SK-N-SH (cell line): Measurements from ENCODE around the gene ALPK3. TPM values are rescaled to one million over a fixed set of nuclear protein-coding genes. Genes with fewer than 3 reads are reported as not detected.
"Not testable (repeated sequence)": the region's sequence is repeated elsewhere in the genome, so short reads cannot be mapped to it uniquely, and the experiment has no call there.

ENCODE experiments used
- CTCF ChIA-PET: fragments of 300-600, 350-600 bp; formaldehyde crosslinking; extraction: SDS; loops from one replicate; lab custom pipeline; 2021; lab: Yijun Ruan, JAX
- POLR2A ChIA-PET: fragments of 350-600 bp; sonication (Branson Sonifier 250); formaldehyde crosslinking; extraction: SDS; loops from one replicate; lab custom pipeline; 2020; ENCODE audit warnings: antibody characterized with exemption, inconsistent platforms; lab: Yijun Ruan, JAX
- DNase-seq: peaks from one replicate; pipeline ENCODE4 v3.0.0; 2012
- H2AFZ ChIP-seq: fragments of 200-600 bp; sonication (generic); 2 replicates; pipeline ENCODE4 v1.8.1; 2016; ENCODE audit warnings: antibody characterized with exemption, mild to moderate bottlenecking, low read depth
- H3F3A ChIP-seq: fragments of 200-600 bp; sonication (generic); replicated peaks from 2 replicates; pipeline ENCODE3; 2016; ENCODE audit warnings: antibody characterized with exemption, mild to moderate bottlenecking; ENCODE audit not compliant: insufficient read depth
- H3K27ac ChIP-seq, 2 experiments: fragments of 200-500 bp in 1 of 2; fragments of 200-600 bp in 1 of 2; sonication (Bioruptor generic) in 1 of 2; sonication (generic), shearing (Covaris generic) in 1 of 2; 2 replicates each; pipeline versions ENCODE4 v1.5.1 to v1.6.1; 2014 to 2016; ENCODE audit warnings: low read depth in 2 of 2, inconsistent platforms in 1 of 2, low read length in 1 of 2, mild to moderate bottlenecking in 1 of 2, mixed read lengths in 1 of 2
- H3K27me3 ChIP-seq: fragments of 200-600 bp; sonication (generic), shearing (Covaris generic); 2 replicates; pipeline ENCODE4 v1.6.1; 2016; ENCODE audit warnings: mixed run types; ENCODE audit not compliant: insufficient read depth
- H3K36me3 ChIP-seq, 2 experiments: fragments of 200-500 bp in 1 of 2; fragments of 200-600 bp in 1 of 2; sonication (Bioruptor generic) in 1 of 2; sonication (generic) in 1 of 2; replicated peaks in 1 of 2; 2 replicates each; pipeline versions ENCODE3 to v1.5.1; 2014 to 2016; ENCODE audit warnings: low read length in 1 of 2, mild to moderate bottlenecking in 1 of 2; ENCODE audit not compliant: insufficient read depth in 2 of 2, control insufficient read depth in 1 of 2
- H3K4me1 ChIP-seq, 2 experiments: fragments of 200-500 bp in 1 of 2; fragments of 200-600 bp in 1 of 2; sonication (Bioruptor generic) in 1 of 2; sonication (generic), shearing (Covaris generic) in 1 of 2; 2 replicates each; pipeline versions ENCODE4 v1.5.1 to v1.6.1; 2014 to 2016; ENCODE audit warnings: low read depth in 1 of 2, low read length in 1 of 2, mixed run types in 1 of 2; ENCODE audit not compliant: insufficient read depth in 2 of 2, control insufficient read depth in 1 of 2
- H3K4me2 ChIP-seq: fragments of 200-600 bp; sonication (generic), shearing (Covaris generic); 2 replicates; pipeline ENCODE4 v1.6.1; 2017; ENCODE audit warnings: mixed run types
- H3K4me3 ChIP-seq, 2 experiments: fragments of 200-500 bp in 1 of 2; fragments of 200-600 bp in 1 of 2; sonication (Bioruptor generic) in 1 of 2; sonication (generic), shearing (Covaris generic) in 1 of 2; 2 replicates each; pipeline versions ENCODE4 v1.5.1 to v1.8.1; 2014 to 2016; ENCODE audit warnings: low read depth in 2 of 2, inconsistent platforms in 1 of 2, low read length in 1 of 2, mild to moderate bottlenecking in 1 of 2, mixed read lengths in 1 of 2, moderate library complexity in 1 of 2
- H3K79me2 ChIP-seq: fragments of 200-600 bp; sonication (generic); 2 replicates; pipeline ENCODE4 v1.8.1; 2017; ENCODE audit warnings: mild to moderate bottlenecking; ENCODE audit not compliant: insufficient read depth
- H3K9ac ChIP-seq: fragments of 200-600 bp; sonication (generic); 2 replicates; pipeline ENCODE4 v1.6.1; 2017; ENCODE audit warnings: mixed run types
- H3K9me2 ChIP-seq: fragments of 200-600 bp; sonication (generic); 2 replicates; pipeline ENCODE4 v1.6.1; 2017; ENCODE audit warnings: mixed run types
- H3K9me3 ChIP-seq: fragments of 200-600 bp; sonication (generic); 2 replicates; pipeline ENCODE4 v1.6.1; 2017; ENCODE audit warnings: mixed run types, mild to moderate bottlenecking, moderate library complexity
- H4K20me1 ChIP-seq: fragments of 200-600 bp; sonication (generic); 2 replicates; pipeline ENCODE4 v1.6.1; 2017; ENCODE audit warnings: mild to moderate bottlenecking, mixed run types; ENCODE audit not compliant: insufficient read depth
- CHD2 ChIP-seq: fragments of 150-350 bp; IDR thresholded peaks from 2 replicates; pipeline ENCODE4 v1.6.1; 2018; ENCODE audit warnings: low read length; ENCODE audit not compliant: partially characterized antibody
- EZH2phosphoT487 ChIP-seq: fragments of 200-600 bp; sonication (generic); IDR thresholded peaks from 2 replicates; pipeline ENCODE4 v1.6.1; 2017; ENCODE audit warnings: low read depth, mixed run types, mild to moderate bottlenecking, antibody characterized with exemption, moderate library complexity, borderline replicate concordance
- FOXM1 ChIP-seq: IDR thresholded peaks from 2 replicates; pipeline ENCODE4 v1.4.0; 2012; ENCODE audit warnings: low read depth, mild to moderate bottlenecking
- NFIC ChIP-seq: IDR thresholded peaks from 2 replicates; pipeline ENCODE4 v1.4.0; 2012; ENCODE audit warnings: borderline replicate concordance
- RXRA ChIP-seq: IDR thresholded peaks from 2 replicates; pipeline ENCODE4 v1.4.0; 2012; ENCODE audit warnings: low read depth, mild to moderate bottlenecking, borderline replicate concordance
- TEAD4 ChIP-seq: IDR thresholded peaks from 2 replicates; pipeline ENCODE4 v1.4.0; 2012; ENCODE audit warnings: mild to moderate bottlenecking, borderline replicate concordance; ENCODE audit not compliant: insufficient read depth
- WGBS: methylation state at CpG from one replicate; pipeline ENCODE4 v1.1.6; 2017; ENCODE audit warnings: low lambda C conversion rate; 5-methylcytosine and 5-hydroxymethylcytosine counted together
- polyA plus RNA-seq, 3 experiments: library from polyadenylated mRNA; depleted of rRNA; stranded (reverse); fragments of >200 nt; gene quantifications; 2 replicates each; pipeline ENCODE4 v1.2.3, GENCODE V29; 2012
- TF ChIP-seq, protein P1 (sequence below): fragments of 150-350 bp; IDR thresholded peaks from 2 replicates; pipeline ENCODE4 v1.6.1; 2017; ENCODE audit warnings: antibody characterized with exemption, low read length, low read depth, borderline replicate concordance
- TF ChIP-seq, protein P2 (sequence below): fragments of 200-600 bp; sonication (generic); IDR thresholded peaks from 2 replicates; pipeline ENCODE4 v1.6.1; 2017; ENCODE audit warnings: antibody characterized with exemption, mild to moderate bottlenecking, moderate library complexity
- TF ChIP-seq, protein P3 (sequence below): IDR thresholded peaks from 2 replicates; pipeline ENCODE4; 2012

The ALPK3 gene
- polyA plus RNA-seq, 1 of the 3 experiments (the other 2 are of a cell fraction), result 0.16 TPM

- no peak overlapping the region for H3K4me2 ChIP-seq
- H3K27me3 ChIP-seq, result no peaks in the 10 kb centered on the region
- H3K36me3 ChIP-seq, result no peaks in the 10 kb centered on the region
- no peak overlapping the region for H3K9ac ChIP-seq
- H3K4me3 ChIP-seq, result no peak overlapping the region
- H4K20me1 ChIP-seq, result no peaks in the 10 kb centered on the region
- DNase-seq, result no peak
- TF ChIP-seq FOXM1, result no peak
- TF ChIP-seq, protein P1, sequence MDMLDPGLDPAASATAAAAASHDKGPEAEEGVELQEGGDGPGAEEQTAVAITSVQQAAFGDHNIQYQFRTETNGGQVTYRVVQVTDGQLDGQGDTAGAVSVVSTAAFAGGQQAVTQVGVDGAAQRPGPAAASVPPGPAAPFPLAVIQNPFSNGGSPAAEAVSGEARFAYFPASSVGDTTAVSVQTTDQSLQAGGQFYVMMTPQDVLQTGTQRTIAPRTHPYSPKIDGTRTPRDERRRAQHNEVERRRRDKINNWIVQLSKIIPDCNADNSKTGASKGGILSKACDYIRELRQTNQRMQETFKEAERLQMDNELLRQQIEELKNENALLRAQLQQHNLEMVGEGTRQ, result no peak
- TF ChIP-seq, protein P2, sequence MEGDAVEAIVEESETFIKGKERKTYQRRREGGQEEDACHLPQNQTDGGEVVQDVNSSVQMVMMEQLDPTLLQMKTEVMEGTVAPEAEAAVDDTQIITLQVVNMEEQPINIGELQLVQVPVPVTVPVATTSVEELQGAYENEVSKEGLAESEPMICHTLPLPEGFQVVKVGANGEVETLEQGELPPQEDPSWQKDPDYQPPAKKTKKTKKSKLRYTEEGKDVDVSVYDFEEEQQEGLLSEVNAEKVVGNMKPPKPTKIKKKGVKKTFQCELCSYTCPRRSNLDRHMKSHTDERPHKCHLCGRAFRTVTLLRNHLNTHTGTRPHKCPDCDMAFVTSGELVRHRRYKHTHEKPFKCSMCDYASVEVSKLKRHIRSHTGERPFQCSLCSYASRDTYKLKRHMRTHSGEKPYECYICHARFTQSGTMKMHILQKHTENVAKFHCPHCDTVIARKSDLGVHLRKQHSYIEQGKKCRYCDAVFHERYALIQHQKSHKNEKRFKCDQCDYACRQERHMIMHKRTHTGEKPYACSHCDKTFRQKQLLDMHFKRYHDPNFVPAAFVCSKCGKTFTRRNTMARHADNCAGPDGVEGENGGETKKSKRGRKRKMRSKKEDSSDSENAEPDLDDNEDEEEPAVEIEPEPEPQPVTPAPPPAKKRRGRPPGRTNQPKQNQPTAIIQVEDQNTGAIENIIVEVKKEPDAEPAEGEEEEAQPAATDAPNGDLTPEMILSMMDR, result no peak
- no peak for TF ChIP-seq CHD2
- no peak for TF ChIP-seq TEAD4
- TF ChIP-seq NFIC, result no peak
- no peak for TF ChIP-seq RXRA
- no peak for TF ChIP-seq EZH2phosphoT487
- TF ChIP-seq, protein P3, sequence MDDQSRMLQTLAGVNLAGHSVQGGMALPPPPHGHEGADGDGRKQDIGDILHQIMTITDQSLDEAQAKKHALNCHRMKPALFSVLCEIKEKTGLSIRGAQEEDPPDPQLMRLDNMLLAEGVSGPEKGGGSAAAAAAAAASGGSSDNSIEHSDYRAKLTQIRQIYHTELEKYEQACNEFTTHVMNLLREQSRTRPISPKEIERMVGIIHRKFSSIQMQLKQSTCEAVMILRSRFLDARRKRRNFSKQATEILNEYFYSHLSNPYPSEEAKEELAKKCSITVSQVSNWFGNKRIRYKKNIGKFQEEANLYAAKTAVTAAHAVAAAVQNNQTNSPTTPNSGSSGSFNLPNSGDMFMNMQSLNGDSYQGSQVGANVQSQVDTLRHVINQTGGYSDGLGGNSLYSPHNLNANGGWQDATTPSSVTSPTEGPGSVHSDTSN, result no peak
- H3K4me1 ChIP-seq, result peaks cover 0 to 21% of the 10 kb centered on the region in 2 experiments; a peak in 2 of 4 replicates
- ChIA-PET POLR2A (interaction anchor here (0.6 kb wide), 1 partner anchor 68 kb away, joined by 3 read pairs; no protein-coding TSS in a partner anchor), CTCF (interaction anchor here (0.8 to 2.8 kb wide), 4 partner anchors 73 to 277 kb away, joined by 3 to 13 read pairs (median 4); partner anchors contain the start of gene WDR73)
- H3K79me2 ChIP-seq, result no peaks in the 10 kb centered on the region
- no peaks in the 10 kb centered on the region for H3K9me3 ChIP-seq
- no peaks in the 10 kb centered on the region for H3F3A ChIP-seq
- H3K9me2 ChIP-seq, result no peaks in the 10 kb centered on the region
- no peak overlapping the region for H3K27ac ChIP-seq
- no peak overlapping the region for H2AFZ ChIP-seq
These were observed 59.1 kb downstream of the ALPK3 start for GRCh38 chr15:84876269-84876668.

DNA sequence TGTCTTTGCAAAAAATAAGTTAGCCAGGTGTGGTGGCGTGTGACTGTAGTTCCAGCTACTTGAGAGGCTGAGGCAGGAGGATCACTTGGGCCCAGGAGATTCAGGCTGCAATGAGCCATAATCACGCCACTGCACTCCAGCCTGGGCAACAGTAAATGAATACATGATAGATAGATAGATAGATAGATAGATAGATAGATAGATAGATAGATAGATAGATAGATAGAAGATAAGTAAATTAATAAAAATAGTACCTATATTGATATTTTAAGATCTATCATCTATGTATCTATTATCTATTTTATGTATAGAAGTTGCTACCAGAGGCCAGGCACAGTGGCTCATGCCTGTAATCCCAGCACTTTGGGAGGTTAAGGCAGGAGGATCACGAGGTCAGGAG lies 60.5 kb downstream of the ALPK3 start:
- H3K36me3 ChIP-seq, H4K20me1 ChIP-seq, H2AFZ ChIP-seq, H3K4me3 ChIP-seq, H3K79me2 ChIP-seq, H3K9me2 ChIP-seq, H3K9ac ChIP-seq, POLR2A ChIA-PET, H3K4me2 ChIP-seq, H3K9me3 ChIP-seq, H3F3A ChIP-seq, H3K27ac ChIP-seq, DNase-seq, H3K27me3 ChIP-seq: not testable (repeated sequence)
- CTCF ChIA-PET, result interaction anchor here (0.7 to 2.8 kb wide), 16 partner anchors 8 to 279 kb away, joined by 3 to 13 read pairs (median 4); partner anchors contain the start of genes SEC11A and WDR73
- peaks cover 0 to 12% of the 10 kb centered on the region in 2 experiments; a peak in 2 of 4 replicates for H3K4me1 ChIP-seq
- 88% methylated on average over 3 of the region's 3 CpGs for WGBS
